Spleen (tissue), 13 donors: Measurements from ENCODE around the gene IFNA13. TPM values are rescaled to one million over a fixed set of nuclear protein-coding genes. Genes with fewer than 3 reads are reported as not detected.
A peak's percentile ranks its signal among the peaks of the same experiment; 100 is the strongest.

Source experiments
- DNase-seq: peaks from one replicate; pipeline ENCODE4 v3.0.0-alpha.2; 2020
- H3K27ac ChIP-seq, 8 donors: fragments of 200-600 bp; sonication (generic) in 7 of 8; 1 replicate in 4 of 8; 2 replicates in 4 of 8; pipeline versions ENCODE4 v1.5.0 to v1.8.0; 2016 to 2021; ENCODE audit warnings: inconsistent platforms in 4 of 8, mild to moderate bottlenecking in 4 of 8, moderate library complexity in 1 of 8
- H3K27me3 ChIP-seq, 7 donors: fragments of 200-600 bp; sonication (generic) in 6 of 7; replicated peaks in 1 of 7; 1 replicate in 4 of 7; 2 replicates in 3 of 7; pipeline versions ENCODE4 v1.5.0 to v1.8.0; 2016 to 2021; ENCODE audit warnings: inconsistent platforms in 3 of 7, mild to moderate bottlenecking in 1 of 7
- H3K36me3 ChIP-seq, 6 donors: fragments of 200-600 bp; sonication (generic) in 5 of 6; 1 replicate in 4 of 6; 2 replicates in 2 of 6; pipeline versions ENCODE4 v1.5.0 to v1.8.0; 2016 to 2021; ENCODE audit warnings: inconsistent platforms in 2 of 6
- H3K4me1 ChIP-seq, 6 donors: fragments of 200-600 bp; sonication (generic) in 5 of 6; 1 replicate in 3 of 6; 2 replicates in 3 of 6; pipeline versions ENCODE4 v1.5.0 to v1.8.0; 2016 to 2021; ENCODE audit warnings: inconsistent platforms in 3 of 6
- H3K4me3 ChIP-seq, 8 donors: fragments of 200-600 bp; sonication (generic) in 7 of 8; 1 replicate in 4 of 8; 2 replicates in 4 of 8; pipeline versions ENCODE4 v1.5.0 to v1.8.0; 2016 to 2021; ENCODE audit warnings: inconsistent platforms in 4 of 8, mild to moderate bottlenecking in 4 of 8, moderate library complexity in 2 of 8
- H3K9me3 ChIP-seq, 8 donors: fragments of 200-600 bp; sonication (generic) in 7 of 8; 1 replicate in 4 of 8; 2 replicates in 4 of 8; pipeline versions ENCODE4 v1.5.0 to v1.8.0; 2016 to 2021; ENCODE audit warnings: inconsistent platforms in 4 of 8
- CTCF ChIP-seq, 11 experiments: fragments of 200-600 bp in 7 of 11; fragments of 450-650 bp in 4 of 11; sonication (generic) in 4 of 11; IDR thresholded peaks in 8 of 11; conservative IDR thresholded peaks in 3 of 11; 1 replicate in 7 of 11; 2 replicates in 4 of 11; pipeline versions ENCODE4 v1.4.0 to v1.8.0; 2016 to 2021; ENCODE audit warnings: antibody characterized with exemption in 11 of 11, inconsistent platforms in 4 of 11, mild to moderate bottlenecking in 1 of 11
- POLR2A ChIP-seq, 3 donors: fragments of 450-650 bp; IDR thresholded peaks; one replicate each; pipeline ENCODE4 v1.5.1; 2017; ENCODE audit warnings: antibody characterized with exemption in 3 of 3, mild to moderate bottlenecking in 1 of 3
- POLR2AphosphoS5 ChIP-seq, 3 donors: sonication (generic); formaldehyde crosslinking; IDR thresholded peaks; one replicate each; pipeline ENCODE4 v1.5.1; 2017; ENCODE audit warnings: antibody characterized with exemption in 3 of 3
- WGBS, 5 donors: extraction: QIAGEN DNeasy Blood & Tissue Kit in 3 of 5; methylation state at CpG; one replicate each; pipeline versions ENCODE4 v1.1.5 to v1.1.7; 2013 to 2018; 5-methylcytosine and 5-hydroxymethylcytosine counted together
- intact Hi-C: fragments of 100-400 bp; cut with DNase I; formaldehyde crosslinking; loops from one replicate; pipeline ENCODE4 v1.15.0; 2023; ENCODE audit warnings: low total_unique reads
- long read RNA-seq, 2 donors: transcript quantifications; one replicate each; lab custom pipeline, GENCODE V29; 2026
- polyA plus RNA-seq, 3 donors: library from polyadenylated mRNA; stranded (reverse); fragments of 200-250 nt; gene quantifications; one replicate each; pipeline ENCODE4 v1.2.1, GENCODE V29; 2013
- total RNA-seq, 7 donors: library from RNA; depleted of rRNA in 3 of 7; stranded (reverse); fragments of >200 nt in 3 of 7; fragmentation: NEBNext Ultra II Directional in 4 of 7; extraction: Animal tissue kit (Norgen Biotek cat#: 25700) in 4 of 7; gene quantifications; one replicate each; pipeline versions ENCODE4 v1.1.0 to v1.2.1, GENCODE V29; 2016 to 2021
- donor health status: healthy with polysubstance abuse.
- donor health status: DM: no; HTN: no; CAD: no; lungs with moderate emphysema.
- donor health status: DM: no; HTN: no; CAD: no.
- donor health status: Bipolar disorder and iron deficiency.
- donor health status: healthy.
- donor health status: DM: no; HTN: no; CAD: no.
- donor health status: DM: yes; HTN: yes; CAD: no.

The IFNA13 gene
- total RNA-seq (1 to 10 TPM in 1 of 7 donors, under 1 TPM in 3, not detected in 3; 0.25 to 1.7 (median 0.90) TPM), polyA plus RNA-seq (under 1 TPM in 1 of 3 donors, not detected in 2; 0.17 TPM)
- long read RNA-seq, donor 1, partial matches to known transcripts: 0 of 1 reads
- long read RNA-seq, donor 1, other reads (novel, unspliced or antisense): 0 of 1 reads
- long read RNA-seq, donor 2: 0 reads

- no peaks in the 10 kb centered on the region for H3K9me3 ChIP-seq
- TF ChIP-seq POLR2AphosphoS5 (IDR thresholded peaks at IDR 0.05) (no peak), CTCF (IDR thresholded peaks at IDR 0.05 in 8 of 11, conservative IDR thresholded peaks at IDR 0.05 in 3 of 11) (no peak), POLR2A (IDR thresholded peaks at IDR 0.05) (no peak)
- intact Hi-C loops: no loop called here
- no peaks in the 10 kb centered on the region for H3K4me1 ChIP-seq
- H3K27me3 ChIP-seq: peaks cover 0 to 9% (median 0%) of the 10 kb centered on the region in 7 donors
- DNase-seq: no peak
- 87 to 96% (median 91%) methylated on average over 3 of the region's 3 CpGs for WGBS, 5 donors
- no peaks in the 10 kb centered on the region for H3K36me3 ChIP-seq
- no peak within 1 kb of the TSS for H3K27ac ChIP-seq
- no peak within 1 kb of the TSS for H3K4me3 ChIP-seq
Measured at GRCh38 chr9:21367957-21368356, at the start of gene IFNA13. Gene IFNA13, minus strand, starts transcription at chr9:21368057. Its CDS starts 47 bp downstream, at chr9:21368010.

- Histone ChIP-seq H3K36me3 (no peaks in the 10 kb centered on the region), H3K27me3 (peaks cover 0 to 6% (median 0%) of the 10 kb centered on the region in 7 donors), H3K27ac (no peak overlapping the region), H3K4me3 (no peak overlapping the region), H3K4me1 (peaks cover 0 to 26% (median 15%) of the 10 kb centered on the region in 6 donors), H3K9me3 (no peaks in the 10 kb centered on the region)
- WGBS, 5 donors: 86 to 92% (median 88%) methylated on average over 5 of the region's 5 CpGs
- intact Hi-C loops: no loop called here
- no peak for DNase-seq
- TF ChIP-seq POLR2A (IDR thresholded peaks at IDR 0.05): no peak
- no peak for TF ChIP-seq CTCF (IDR thresholded peaks at IDR 0.05 in 8 of 11, conservative IDR thresholded peaks at IDR 0.05 in 3 of 11)
Measured at GRCh38 chr9:21415493-21416267, 47.8 kb upstream of the IFNA13 start.

GRCh38 chr9:21414220-21414940, 46.5 kb upstream of the IFNA13 start:
- intact Hi-C loops: no loop called here
- Histone ChIP-seq H3K4me1 (peaks cover 0 to 26% (median 15%) of the 10 kb centered on the region in 6 donors), H3K9me3 (no peaks in the 10 kb centered on the region), H3K4me3 (no peak overlapping the region), H3K27ac (no peak overlapping the region), H3K27me3 (peaks cover 0 to 6% (median 0%) of the 10 kb centered on the region in 7 donors), H3K36me3 (no peaks in the 10 kb centered on the region)
- WGBS, 5 donors: 93 to 98% (median 94%) methylated on average over 2 of the region's 2 CpGs
- DNase-seq: no peak
- TF ChIP-seq CTCF (IDR thresholded peaks at IDR 0.05 in 8 of 11, conservative IDR thresholded peaks at IDR 0.05 in 3 of 11): no peak
- no peak for TF ChIP-seq POLR2AphosphoS5 (IDR thresholded peaks at IDR 0.05)
- TF ChIP-seq POLR2A (IDR thresholded peaks at IDR 0.05): no peak

GRCh38 chr9:21413624-21414023, 45.8 kb upstream of the IFNA13 start:
- no peaks in the 10 kb centered on the region for H3K9me3 ChIP-seq
- no peak overlapping the region for H3K27ac ChIP-seq
- WGBS, 5 donors: 48 to 67% (median 52%) methylated on average over 5 of the region's 5 CpGs
- TF ChIP-seq POLR2AphosphoS5 (IDR thresholded peaks at IDR 0.05): no peak
- TF ChIP-seq CTCF (IDR thresholded peaks at IDR 0.05 in 8 of 11, conservative IDR thresholded peaks at IDR 0.05 in 3 of 11): peak in 5 of 11 experiments; percentile 18 to 48 (median 29)
- no peaks in the 10 kb centered on the region for H3K36me3 ChIP-seq
- peaks cover 0 to 26% (median 15%) of the 10 kb centered on the region in 6 donors for H3K4me1 ChIP-seq
- H3K4me3 ChIP-seq: no peak overlapping the region
- no peak for DNase-seq
- peaks cover 0 to 9% (median 0%) of the 10 kb centered on the region in 7 donors for H3K27me3 ChIP-seq
- intact Hi-C loops: no loop called here
